Suprapubic skin (tissue), 4 donors: ENCODE data around the gene GSK3B. TPM values are rescaled to one million over a fixed set of nuclear protein-coding genes. Genes with fewer than 3 reads are reported as not detected.
"Not testable (repeated sequence)": the region's sequence is repeated elsewhere in the genome, so short reads cannot be mapped to it uniquely, and the experiment has no call there.

Source experiments
- DNase-seq, 2 donors: peaks; one replicate each; pipeline ENCODE4 v3.0.0-alpha.2; 2019; ENCODE audit warnings: low spot score in 2 of 2
- H3K27ac ChIP-seq: fragments of 200-600 bp; sonication (generic); one replicate; pipeline ENCODE4 v1.5.1; 2019
- H3K27me3 ChIP-seq: fragments of 200-600 bp; sonication (generic); one replicate; pipeline ENCODE4 v1.5.1; 2019
- H3K36me3 ChIP-seq: fragments of 200-600 bp; sonication (generic); one replicate; pipeline ENCODE4 v1.5.1; 2019
- H3K4me1 ChIP-seq: fragments of 200-600 bp; sonication (generic); one replicate; pipeline ENCODE4 v1.5.1; 2019
- H3K4me3 ChIP-seq: fragments of 200-600 bp; sonication (generic); one replicate; pipeline ENCODE4 v1.5.1; 2019; ENCODE audit warnings: mild to moderate bottlenecking
- H3K9me3 ChIP-seq: fragments of 200-600 bp; sonication (generic); one replicate; pipeline ENCODE4 v1.5.1; 2019
- CTCF ChIP-seq, 2 donors: fragments of 200-600 bp in 1 of 2; fragments of 450-650 bp in 1 of 2; sonication (generic) in 1 of 2; IDR thresholded peaks; one replicate each; pipeline ENCODE4 v1.5.1; 2016 to 2019; ENCODE audit warnings: antibody characterized with exemption in 2 of 2, mild to moderate bottlenecking in 1 of 2, moderate library complexity in 1 of 2
- EP300 ChIP-seq: sonication (generic); formaldehyde crosslinking; IDR thresholded peaks from one replicate; pipeline ENCODE4 v1.6.1; 2017; ENCODE audit warnings: antibody characterized with exemption
- POLR2A ChIP-seq, 2 donors: fragments of 450-650 bp; IDR thresholded peaks; one replicate each; pipeline ENCODE4 v1.6.1; 2017; ENCODE audit warnings: antibody characterized with exemption in 2 of 2, mild to moderate bottlenecking in 2 of 2, moderate library complexity in 2 of 2
- POLR2AphosphoS5 ChIP-seq, 3 donors: sonication (generic); formaldehyde crosslinking; IDR thresholded peaks; one replicate each; pipeline ENCODE4 v1.6.1; 2017; ENCODE audit warnings: antibody characterized with exemption in 3 of 3
- WGBS: methylation state at CpG from one replicate; pipeline ENCODE4 v1.1.5; 2018; 5-methylcytosine and 5-hydroxymethylcytosine counted together
- total RNA-seq, 4 donors: library from RNA; depleted of rRNA; stranded (reverse); fragments of >200 nt; gene quantifications; one replicate each; pipeline ENCODE4 v1.1.0, GENCODE V29; 2016

The GSK3B gene
- total RNA-seq, 4 donors from 2014 or later = 43.8 to 58.1 (median 53.0) TPM

- Histone ChIP-seq H3K27me3 (no peaks in the 10 kb centered on the region), H3K4me3 (no peak overlapping the region), H3K9me3 (no peaks in the 10 kb centered on the region), H3K36me3 (peaks cover 9% of the 10 kb centered on the region), H3K27ac (no peak overlapping the region), H3K4me1 (peaks cover 6% of the 10 kb centered on the region)
- no peak for DNase-seq
- WGBS = 100% methylated on average over 1 of the region's 1 CpG
- no peak for TF ChIP-seq POLR2A (IDR thresholded peaks at IDR 0.05)
- TF ChIP-seq POLR2AphosphoS5 (IDR thresholded peaks at IDR 0.05) = no peak
- TF ChIP-seq CTCF (IDR thresholded peaks at IDR 0.05) = no peak
- TF ChIP-seq EP300 = no peak
These were observed 96.1 kb downstream of the GSK3B start for GRCh38 chr3:119998166-119998565.

- TF ChIP-seq EP300 (no peak), CTCF (IDR thresholded peaks at IDR 0.05) (no peak), POLR2A (IDR thresholded peaks at IDR 0.05) (no peak), POLR2AphosphoS5 (IDR thresholded peaks at IDR 0.05) (no peak)
- Histone ChIP-seq H3K9me3 (no peaks in the 10 kb centered on the region), H3K36me3 (no peaks in the 10 kb centered on the region), H3K4me1 (peaks cover 17% of the 10 kb centered on the region), H3K4me3 (no peak overlapping the region), H3K27ac (no peak overlapping the region), H3K27me3 (no peaks in the 10 kb centered on the region)
- no peak for DNase-seq
These were observed 103.4 kb downstream of the GSK3B start for GRCh38 chr3:119990888-119991287.

- H3K27me3 ChIP-seq = no peaks in the 10 kb centered on the region
- TF ChIP-seq EP300 (no peak), POLR2AphosphoS5 (IDR thresholded peaks at IDR 0.05) (no peak), CTCF (IDR thresholded peaks at IDR 0.05) (no peak), POLR2A (IDR thresholded peaks at IDR 0.05) (no peak)
- 93% methylated on average over 8 of the region's 8 CpGs for WGBS
These were observed 104.1 kb downstream of the GSK3B start for GRCh38 chr3:119989981-119990655.

GRCh38 chr3:119986812-119987211 lies 107.4 kb downstream of the GSK3B start:
- not testable (repeated sequence) for H3K27ac ChIP-seq, H3K27me3 ChIP-seq, H3K9me3 ChIP-seq, H3K36me3 ChIP-seq, H3K4me3 ChIP-seq, DNase-seq, H3K4me1 ChIP-seq
- WGBS = 100% methylated on average over 4 of the region's 4 CpGs

More at GRCh38 chr3:119989981-119990655, 104.1 kb downstream of the GSK3B start:
- peaks cover 17% of the 10 kb centered on the region for H3K4me1 ChIP-seq
- no peaks in the 10 kb centered on the region for H3K36me3 ChIP-seq
- H3K9me3 ChIP-seq = peaks cover under 1% of the 10 kb centered on the region
- no peak overlapping the region for H3K27ac ChIP-seq
- no peak overlapping the region for H3K4me3 ChIP-seq
- no peak for DNase-seq

- TF ChIP-seq EP300 = no peak
- Histone ChIP-seq H3K27me3 (no peaks in the 10 kb centered on the region), H3K27ac (no peak overlapping the region), H3K36me3 (peaks cover 8% of the 10 kb centered on the region), H3K4me3 (no peak overlapping the region), H3K4me1 (no peaks in the 10 kb centered on the region), H3K9me3 (peaks cover 3% of the 10 kb centered on the region)
- no peak for DNase-seq
- WGBS = 98% methylated on average over 14 of the region's 14 CpGs
These were observed 112.9 kb downstream of the GSK3B start for GRCh38 chr3:119981386-119981785.

- 79% methylated on average over 11 of the region's 11 CpGs for WGBS
These were observed 115.6 kb downstream of the GSK3B start for GRCh38 chr3:119978554-119979208.

More at GRCh38 chr3:119978554-119979208, 115.6 kb downstream of the GSK3B start:
- Histone ChIP-seq H3K4me1 (no peaks in the 10 kb centered on the region), H3K27ac (no peak overlapping the region), H3K9me3 (no peaks in the 10 kb centered on the region), H3K4me3 (no peak overlapping the region), H3K36me3 (peaks cover 8% of the 10 kb centered on the region), H3K27me3 (no peaks in the 10 kb centered on the region)
- no peak for DNase-seq
- TF ChIP-seq EP300 (no peak), POLR2A (IDR thresholded peaks at IDR 0.05) (no peak), CTCF (IDR thresholded peaks at IDR 0.05) (no peak), POLR2AphosphoS5 (IDR thresholded peaks at IDR 0.05) (no peak)
